Liver (tissue), 9 donors: ENCODE results near the gene NAGS. TPM values are rescaled to one million over a fixed set of nuclear protein-coding genes. Genes with fewer than 3 reads are reported as not detected.

Experiments
- DNase-seq: peaks from one replicate; pipeline ENCODE4 v3.0.0-alpha.2; 2017; ENCODE audit warnings: low spot score
- H3K27ac ChIP-seq, 2 donors: one replicate each; pipeline ENCODE4 v1.7.0; 2013; ENCODE audit warnings: inconsistent platforms in 2 of 2, low read length in 2 of 2, control low read depth in 1 of 2, low read depth in 1 of 2, mild to moderate bottlenecking in 1 of 2
- H3K27me3 ChIP-seq, 4 donors: one replicate each; pipeline versions ENCODE4 v1.6.1 to v1.7.0; 2013; ENCODE audit warnings: low read length in 3 of 4, inconsistent platforms in 1 of 4, mild to moderate bottlenecking in 1 of 4, moderate library complexity in 1 of 4; ENCODE audit not compliant: control insufficient read depth in 4 of 4, insufficient read depth in 4 of 4
- H3K36me3 ChIP-seq, 4 donors: one replicate each; pipeline versions ENCODE4 v1.6.1 to v1.7.0; 2013; ENCODE audit warnings: low read length in 3 of 4, mild to moderate bottlenecking in 3 of 4, low read depth in 1 of 4, moderate library complexity in 1 of 4; ENCODE audit not compliant: control insufficient read depth in 4 of 4, insufficient read depth in 3 of 4
- H3K4me1 ChIP-seq, 4 donors: one replicate each; pipeline versions ENCODE4 v1.6.1 to v1.7.0; 2013; ENCODE audit warnings: low read length in 3 of 4, mild to moderate bottlenecking in 3 of 4, moderate library complexity in 1 of 4; ENCODE audit not compliant: control insufficient read depth in 4 of 4, insufficient read depth in 4 of 4
- H3K4me3 ChIP-seq, 3 donors: one replicate each; pipeline versions ENCODE4 v1.6.1 to v1.7.0; 2013; ENCODE audit warnings: low read length in 3 of 3, control low read depth in 1 of 3, low read depth in 1 of 3, mild to moderate bottlenecking in 1 of 3
- H3K9ac ChIP-seq, 2 donors: one replicate each; pipeline ENCODE4 v1.7.0; 2013; ENCODE audit warnings: low read length in 2 of 2, mild to moderate bottlenecking in 2 of 2, moderate library complexity in 2 of 2, control low read depth in 1 of 2, low read depth in 1 of 2
- H3K9me3 ChIP-seq, 4 donors: one replicate each; pipeline versions ENCODE4 v1.6.1 to v1.7.0; 2013; ENCODE audit warnings: low read length in 3 of 4; ENCODE audit not compliant: control insufficient read depth in 4 of 4
- ATF3 ChIP-seq: IDR thresholded peaks from 2 replicates; pipeline ENCODE4 v1.6.1; 2016; ENCODE audit warnings: antibody characterized with exemption
- CTCF ChIP-seq: fragments of 150-350 bp; IDR thresholded peaks from 2 replicates; pipeline ENCODE4 v1.5.1; 2017; ENCODE audit warnings: improper control_type of control experiment, low read depth, low read length; ENCODE audit not compliant: missing input control
- EGR1 ChIP-seq, 2 donors: IDR thresholded peaks; 2 replicates each; pipeline ENCODE4 v1.6.1; 2016 to 2018; ENCODE audit warnings: antibody characterized with exemption in 2 of 2, low read depth in 2 of 2
- FOXA1 ChIP-seq: IDR thresholded peaks from 2 replicates; pipeline ENCODE4 v1.6.1; 2016; ENCODE audit warnings: antibody characterized with exemption
- FOXA2 ChIP-seq: IDR thresholded peaks from 2 replicates; pipeline ENCODE4 v1.6.1; 2016; ENCODE audit warnings: antibody characterized with exemption
- GABPA ChIP-seq, 2 donors: IDR thresholded peaks in 1 of 2; conservative IDR thresholded peaks in 1 of 2; 2 replicates each; pipeline ENCODE4 v1.6.1; 2016; ENCODE audit warnings: antibody characterized with exemption in 2 of 2, mild to moderate bottlenecking in 1 of 2, moderate library complexity in 1 of 2
- HNF4A ChIP-seq, 2 donors: conservative IDR thresholded peaks; 2 replicates each; pipeline ENCODE4 v1.6.1; 2016; ENCODE audit warnings: antibody characterized with exemption in 2 of 2, mild to moderate bottlenecking in 2 of 2
- HNF4G ChIP-seq: IDR thresholded peaks from 2 replicates; pipeline ENCODE4 v1.6.1; 2016; ENCODE audit warnings: antibody characterized with exemption
- JUND ChIP-seq, 2 donors: IDR thresholded peaks; 2 replicates each; pipeline ENCODE4 v1.6.1; 2016; ENCODE audit warnings: antibody characterized with exemption in 2 of 2
- MAX ChIP-seq: IDR thresholded peaks from 2 replicates; pipeline ENCODE4 v1.6.1; 2016; ENCODE audit warnings: antibody characterized with exemption
- NR2F2 ChIP-seq: IDR thresholded peaks from 2 replicates; pipeline ENCODE4 v1.6.1; 2016; ENCODE audit warnings: antibody characterized with exemption
- RAD21 ChIP-seq, 2 donors: IDR thresholded peaks; 2 replicates each; pipeline ENCODE4 v1.6.1; 2016; ENCODE audit warnings: antibody characterized with exemption in 2 of 2, mild to moderate bottlenecking in 2 of 2
- REST ChIP-seq: IDR thresholded peaks from 2 replicates; pipeline ENCODE4 v1.6.1; 2016; ENCODE audit warnings: antibody characterized with exemption, mild to moderate bottlenecking
- RXRA ChIP-seq, 2 donors: IDR thresholded peaks; 2 replicates each; pipeline ENCODE4 v1.6.1; 2017 to 2018; ENCODE audit warnings: antibody characterized with exemption in 2 of 2, mild to moderate bottlenecking in 1 of 2
- SP1 ChIP-seq: IDR thresholded peaks from 2 replicates; pipeline ENCODE4 v1.6.1; 2018; ENCODE audit warnings: antibody characterized with exemption, mild to moderate bottlenecking
- TAF1 ChIP-seq: conservative IDR thresholded peaks from 2 replicates; pipeline ENCODE4 v1.6.1; 2016; ENCODE audit warnings: antibody characterized with exemption, mild to moderate bottlenecking
- YY1 ChIP-seq: IDR thresholded peaks from 2 replicates; pipeline ENCODE4 v1.6.1; 2016; ENCODE audit warnings: antibody characterized with exemption, mild to moderate bottlenecking
- ZBTB33 ChIP-seq: IDR thresholded peaks from 2 replicates; pipeline ENCODE4 v1.6.1; 2016; ENCODE audit warnings: antibody characterized with exemption
- WGBS: extraction: QIAGEN DNeasy Blood & Tissue Kit; methylation state at CpG from one replicate; pipeline ENCODE4 v1.1.7; 2013; 5-methylcytosine and 5-hydroxymethylcytosine counted together
- polyA plus RNA-seq, 2 donors: library from polyadenylated mRNA; stranded (reverse) in 1 of 2; unstranded in 1 of 2; fragments of 200-250 nt in 1 of 2; fragments of >200 nt in 1 of 2; fragmentation: Nextera tagmentation in 1 of 2; extraction: Ambion mirVana in 1 of 2; gene quantifications; one replicate each; pipeline versions ENCODE4 v1.2.1 to v1.2.3, GENCODE V29; 2013 to 2015
- total RNA-seq, 2 donors: library from RNA; depleted of rRNA; stranded (reverse); fragments of >200 nt; gene quantifications; one replicate each; pipeline ENCODE4 v1.2.3, GENCODE V29; 2014
- donor health status: healthy.
- donor health status: healthy.
- donor health status: healthy.
- donor health status: healthy.
- donor health status: healthy.

The NAGS gene
- total and polyA plus RNA-seq, 4 donors: 21.5 to 29.8 (median 28.2) TPM

- TF ChIP-seq NR2F2 (peak; percentile 21), ZBTB33 (peak; percentile 60), FOXA1 (no peak), SP1 (peak; percentile 92), JUND (IDR thresholded peaks at IDR 0.05) (peak in 1 of 2 donors; percentile 61), RAD21 (IDR thresholded peaks at IDR 0.05) (no peak), EGR1 (IDR thresholded peaks at IDR 0.05; ENCODE audit: low read depth in 2 of 2) (no peak)
Observed at GRCh38 chr17:44001461-44001920, 2.9 kb upstream of the NAGS start (continued).

- peaks cover 23 to 69% (median 41%) of the 10 kb centered on the region in 4 donors for H3K4me1 ChIP-seq
- 45% methylated on average over 9 of the region's 9 CpGs for WGBS
- peak overlapping the region; percentile 50 for H3K9ac ChIP-seq
- no peak for DNase-seq
- no peaks in the 10 kb centered on the region for H3K9me3 ChIP-seq
- H3K27ac ChIP-seq: peak overlapping the region; percentile 94 to 98
- H3K4me3 ChIP-seq: no peak overlapping the region
- H3K36me3 ChIP-seq: peaks cover 0 to 3% (median 1%) of the 10 kb centered on the region in 4 donors
- H3K27me3 ChIP-seq: no peaks in the 10 kb centered on the region
- TF ChIP-seq NR2F2 (no peak), TAF1 (no peak), HNF4G (no peak), ATF3 (peak; percentile 59), ZBTB33 (no peak), MAX (peak; percentile 54), JUND (IDR thresholded peaks at IDR 0.05) (no peak), HNF4A (conservative IDR thresholded peaks at IDR 0.05) (peak; percentile 47 to 63), REST (no peak), SP1 (peak; percentile 73), FOXA2 (no peak), CTCF (no peak), YY1 (peak; percentile 12), FOXA1 (no peak), GABPA (IDR thresholded peaks at IDR 0.05 in 1 of 2, conservative IDR thresholded peaks at IDR 0.05 in 1 of 2) (peak; percentile 57 to 77), RAD21 (IDR thresholded peaks at IDR 0.05) (no peak), EGR1 (IDR thresholded peaks at IDR 0.05; ENCODE audit: low read depth in 2 of 2) (no peak), RXRA (IDR thresholded peaks at IDR 0.05) (peak; percentile 65 to 68)
Observed at GRCh38 chr17:44002141-44002848, 2.1 kb upstream of the NAGS start.
